Measurements from ENCODE around the gene BCL2L14.
A peak's percentile ranks its signal among the peaks of the same experiment; 100 is the strongest.

The BCL2L14 gene

GRCh38 chr12:12064596-12064995 lies 6.1 kb upstream of the BCL2L14 start:
- DNase-seq = no peak

DNA sequence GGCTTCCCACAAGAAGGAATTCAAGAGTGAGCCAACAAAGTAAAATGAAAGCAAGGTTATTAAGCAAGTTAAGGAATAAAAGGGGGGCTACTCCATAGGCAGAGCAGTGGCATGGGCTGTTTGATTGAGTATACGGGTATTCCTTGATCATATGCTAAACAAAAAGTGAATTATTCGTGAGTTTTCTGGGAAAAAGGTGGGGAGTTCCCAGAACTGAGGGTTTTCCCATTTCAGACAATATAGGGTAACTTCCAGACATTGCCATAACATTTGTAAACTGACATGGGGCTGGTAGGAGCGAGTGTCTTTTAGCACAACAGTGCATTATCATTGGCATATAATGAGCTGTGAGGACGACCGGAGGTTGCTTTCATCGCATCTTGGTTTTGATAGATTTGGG lies 2.0 kb upstream of the BCL2L14 start:
- no peak for DNase-seq

DNA sequence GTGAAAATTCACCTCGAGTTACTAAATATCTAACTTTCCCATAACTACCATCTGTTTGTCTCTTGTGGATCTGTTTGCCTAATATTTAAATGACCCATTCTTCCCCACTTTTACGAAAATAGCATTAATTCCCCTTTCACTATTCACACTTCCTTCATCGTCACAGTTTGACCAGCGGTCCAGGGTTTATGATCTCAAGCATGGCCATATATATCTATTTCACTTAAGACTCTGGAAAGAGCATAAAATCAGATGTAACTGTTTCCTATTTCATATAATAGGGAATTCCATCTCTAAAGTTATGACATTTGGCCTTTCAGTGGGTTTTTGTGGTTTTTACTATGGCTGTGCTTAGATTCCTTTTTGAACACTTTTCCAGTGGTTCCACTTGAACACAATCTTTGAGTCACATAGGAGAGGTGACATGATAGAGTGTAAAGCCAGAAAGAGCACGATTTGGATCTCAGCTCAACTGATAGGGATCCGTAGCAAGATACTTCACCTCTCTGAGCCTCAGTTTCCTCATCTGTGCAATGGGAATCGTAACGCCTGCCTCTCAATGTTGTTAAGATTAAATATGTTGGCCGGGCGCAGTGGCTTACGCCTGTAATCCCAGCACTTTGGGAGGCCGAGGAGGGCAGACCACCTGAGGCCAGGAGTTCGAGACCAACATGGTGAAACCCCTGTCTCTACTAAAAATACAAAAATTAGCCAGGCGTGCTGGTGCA lies 754 bp upstream of the BCL2L14 start:
- DNase-seq = no peak

DNA sequence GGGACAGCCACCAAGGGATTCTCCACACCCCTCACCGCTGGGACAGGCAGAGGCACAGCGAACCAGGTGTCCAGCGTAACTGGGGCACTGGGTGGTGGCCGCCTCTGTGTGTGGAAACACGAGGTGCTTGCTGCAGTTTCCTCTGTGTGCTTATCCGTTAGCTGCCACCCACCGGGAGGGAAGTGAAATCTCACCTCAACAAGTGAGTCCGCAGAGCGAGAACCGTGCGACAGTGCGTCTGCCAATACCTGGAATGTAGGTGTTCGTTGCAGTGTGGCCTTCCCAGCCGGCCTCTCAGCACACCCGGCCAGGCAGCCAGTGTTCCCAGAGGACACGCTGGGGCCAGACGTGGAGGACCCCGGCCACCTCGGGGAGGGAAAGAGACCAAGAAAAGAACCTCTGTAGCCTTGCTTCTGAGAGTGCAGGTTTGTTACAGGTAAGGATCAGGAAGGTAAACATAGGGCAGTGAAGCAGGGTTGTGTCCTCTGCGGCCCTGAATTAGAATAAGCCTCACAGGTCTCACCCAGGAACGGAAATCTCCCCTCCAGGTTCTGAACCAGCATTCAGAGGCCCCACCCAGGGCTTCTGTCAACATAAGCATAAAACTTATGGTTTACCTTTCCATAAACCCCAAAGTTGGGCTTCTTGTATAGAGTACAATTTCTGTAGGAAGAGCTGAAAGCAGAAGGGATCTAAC lies 1.5 kb downstream of the BCL2L14 start:
- DNase-seq = no peak

DNA sequence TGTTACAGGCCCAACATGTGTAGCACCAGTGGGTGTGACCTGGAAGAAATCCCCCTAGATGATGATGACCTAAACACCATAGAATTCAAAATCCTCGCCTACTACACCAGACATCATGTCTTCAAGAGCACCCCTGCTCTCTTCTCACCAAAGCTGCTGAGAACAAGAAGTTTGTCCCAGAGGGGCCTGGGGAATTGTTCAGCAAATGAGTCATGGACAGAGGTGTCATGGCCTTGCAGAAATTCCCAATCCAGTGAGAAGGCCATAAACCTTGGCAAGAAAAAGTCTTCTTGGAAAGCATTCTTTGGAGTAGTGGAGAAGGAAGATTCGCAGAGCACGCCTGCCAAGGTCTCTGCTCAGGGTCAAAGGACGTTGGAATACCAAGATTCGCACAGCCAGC lies 8.6 kb downstream of the BCL2L14 start:
- no peak for DNase-seq

DNA sequence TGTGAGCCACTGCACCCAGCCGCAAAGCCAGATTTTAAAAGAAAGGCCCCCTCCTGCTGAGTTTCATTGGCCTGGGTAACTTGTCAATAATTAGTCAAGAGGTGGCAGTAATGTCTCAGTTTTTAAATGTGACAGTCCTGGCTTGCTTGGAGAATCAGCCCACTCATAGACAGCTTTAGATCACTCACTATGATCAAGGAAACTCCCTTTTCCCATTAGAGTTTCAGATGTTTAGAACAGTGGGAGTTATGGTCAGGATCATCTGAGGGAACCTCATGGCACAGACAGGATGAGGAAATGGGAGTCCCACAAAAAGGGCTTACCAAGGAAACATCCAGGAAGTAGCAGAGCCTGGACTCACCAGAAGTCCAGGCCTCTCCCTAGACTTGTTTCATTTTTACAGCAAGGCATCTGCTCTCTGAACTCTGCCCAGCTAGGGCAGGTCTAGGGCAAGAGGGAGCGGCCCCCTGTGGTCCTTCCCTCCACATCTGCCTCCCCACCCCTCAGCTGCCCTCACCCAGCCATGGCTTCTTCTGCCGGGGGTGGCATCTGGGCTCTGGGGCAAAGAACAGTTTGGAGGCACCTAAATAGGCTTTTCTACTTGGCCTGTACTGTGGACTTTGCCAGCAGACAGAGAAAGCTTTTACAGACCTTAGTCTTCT lies 11.2 kb downstream of the BCL2L14 start:
- DNase-seq = peak; percentile 69

GRCh38 chr12:12083688-12084087 lies 12.9 kb downstream of the BCL2L14 start:
- no peak for DNase-seq

GRCh38 chr12:12086362-12086761 lies 15.6 kb downstream of the BCL2L14 start:
- no peak for DNase-seq

GRCh38 chr12:12086973-12087692 lies 16.4 kb downstream of the BCL2L14 start:
- peak; percentile 6 for DNase-seq

DNA sequence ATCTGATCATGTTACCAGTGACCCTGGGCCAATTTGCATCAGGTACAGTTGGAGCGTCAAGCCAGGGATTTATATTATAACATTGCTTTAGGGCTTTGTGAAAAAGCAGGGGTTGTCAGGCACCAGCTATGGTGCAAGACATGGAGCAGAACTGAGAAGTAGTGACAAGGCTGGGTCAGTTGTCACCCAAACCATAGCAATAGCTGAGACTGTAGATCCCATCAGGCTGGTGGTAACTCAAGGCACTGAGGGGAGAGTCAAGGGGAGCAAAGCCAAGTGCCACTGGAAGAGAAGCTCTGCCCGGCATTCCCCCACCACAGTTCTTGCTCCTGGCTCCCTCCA lies 16.9 kb downstream of the BCL2L14 start:
- DNase-seq = no peak

DNA sequence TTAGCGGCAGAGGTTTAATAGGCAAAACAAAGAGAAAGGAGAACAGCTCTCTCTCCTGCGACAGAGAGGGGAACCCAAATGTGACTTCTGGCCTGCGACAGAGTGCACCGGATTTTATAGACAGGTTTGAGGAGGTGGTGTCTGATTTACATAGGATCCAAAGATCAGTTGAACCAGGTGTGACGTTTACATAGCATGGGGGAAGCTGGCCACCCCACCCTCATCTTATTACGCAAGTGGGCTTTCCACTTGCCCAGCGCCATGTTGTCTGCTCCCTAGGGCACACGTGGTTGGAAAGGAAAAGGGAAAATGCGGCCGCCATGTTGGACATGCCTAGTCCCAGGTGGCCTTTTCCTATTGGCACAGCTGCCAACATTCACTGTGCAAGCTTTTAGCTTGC lies 17.4 kb downstream of the BCL2L14 start:
- no peak for DNase-seq

DNA sequence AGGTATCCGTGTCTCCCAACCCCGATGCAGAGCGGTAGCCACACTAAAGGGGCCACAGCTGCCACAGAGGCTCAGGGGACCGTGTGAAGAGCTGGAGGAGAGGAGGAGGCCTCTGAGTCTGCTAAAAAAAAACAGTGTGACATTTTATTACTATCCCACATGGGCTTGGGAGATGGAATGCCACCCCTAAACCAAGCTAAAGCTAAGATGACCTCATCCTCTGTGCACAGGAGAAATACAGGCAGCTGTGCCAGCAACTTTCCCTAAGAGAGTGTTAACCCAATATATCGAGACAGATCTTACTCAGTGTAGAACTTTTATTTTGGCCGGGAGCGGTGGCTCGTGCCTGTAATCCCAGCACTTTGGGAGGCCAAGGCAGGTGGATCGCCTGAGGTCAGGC lies 18.0 kb downstream of the BCL2L14 start:
- DNase-seq = no peak

DNA sequence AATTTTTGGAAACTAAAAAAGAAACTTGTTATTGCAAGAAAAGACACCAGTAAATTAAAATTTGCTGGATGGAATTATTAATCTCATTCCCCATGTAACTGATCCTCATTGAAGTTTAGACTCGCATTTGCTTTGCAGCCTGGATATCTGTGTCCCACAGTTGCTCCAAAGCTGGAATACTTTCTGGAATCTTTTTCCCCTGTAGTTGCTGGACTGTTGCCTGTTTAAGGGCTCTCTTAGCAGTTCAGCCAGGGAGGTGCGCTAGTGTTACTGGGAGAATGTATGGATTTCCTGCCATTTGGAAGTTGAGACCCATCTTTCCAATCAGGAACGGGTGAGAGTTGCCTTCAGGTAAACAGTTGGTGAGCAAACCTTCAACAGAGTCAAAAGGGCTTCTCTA lies 20.3 kb downstream of the BCL2L14 start:
- no peak for DNase-seq

GRCh38 chr12:12091977-12092663 lies 21.4 kb downstream of the BCL2L14 start:
- no peak for DNase-seq

GRCh38 chr12:12094481-12094880 lies 23.7 kb downstream of the BCL2L14 start:
- no peak for DNase-seq

DNA sequence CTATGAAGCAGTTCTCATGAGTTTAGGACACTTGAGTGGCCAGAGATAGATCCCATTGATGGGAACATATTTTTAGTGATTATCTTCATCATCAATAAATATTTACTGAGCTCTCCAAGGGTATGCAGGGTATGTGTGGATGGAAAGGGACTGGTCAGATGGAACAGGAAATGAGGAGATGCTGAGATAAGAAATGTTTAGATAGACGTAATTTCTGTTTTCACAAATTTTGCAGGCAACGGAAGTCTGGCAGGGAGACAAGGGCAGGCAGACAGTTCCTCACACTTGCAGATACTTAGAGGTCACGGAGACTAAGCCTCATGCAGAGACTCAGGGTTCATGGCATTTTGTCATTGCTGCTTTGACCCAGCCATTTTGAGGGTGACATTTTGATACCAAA lies 24.3 kb downstream of the BCL2L14 start:
- DNase-seq = no peak

- no peak for DNase-seq
Observed at GRCh38 chr12:12097891-12098690, 27.4 kb downstream of the BCL2L14 start.

DNA sequence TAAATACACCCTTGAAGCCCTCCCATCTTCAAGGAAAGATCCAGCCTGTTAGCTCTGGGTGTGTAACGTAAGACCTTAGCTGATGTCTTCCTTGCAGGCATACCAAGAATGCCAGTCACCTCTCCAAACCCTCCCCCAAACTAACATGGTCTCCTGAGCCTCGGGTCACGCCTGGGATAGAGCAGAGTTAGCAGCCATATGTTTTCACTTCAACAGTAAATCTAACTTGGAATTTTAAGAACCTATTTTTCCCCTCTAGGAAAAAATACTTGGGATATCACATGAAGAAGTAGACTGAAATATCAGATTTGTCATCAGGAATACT lies 27.9 kb downstream of the BCL2L14 start:
- no peak for DNase-seq

GRCh38 chr12:12099102-12099501 lies 28.4 kb downstream of the BCL2L14 start:
- no peak for DNase-seq

- no peak for DNase-seq
Observed at GRCh38 chr12:12107678-12108077, 36.9 kb downstream of the BCL2L14 start.

DNA sequence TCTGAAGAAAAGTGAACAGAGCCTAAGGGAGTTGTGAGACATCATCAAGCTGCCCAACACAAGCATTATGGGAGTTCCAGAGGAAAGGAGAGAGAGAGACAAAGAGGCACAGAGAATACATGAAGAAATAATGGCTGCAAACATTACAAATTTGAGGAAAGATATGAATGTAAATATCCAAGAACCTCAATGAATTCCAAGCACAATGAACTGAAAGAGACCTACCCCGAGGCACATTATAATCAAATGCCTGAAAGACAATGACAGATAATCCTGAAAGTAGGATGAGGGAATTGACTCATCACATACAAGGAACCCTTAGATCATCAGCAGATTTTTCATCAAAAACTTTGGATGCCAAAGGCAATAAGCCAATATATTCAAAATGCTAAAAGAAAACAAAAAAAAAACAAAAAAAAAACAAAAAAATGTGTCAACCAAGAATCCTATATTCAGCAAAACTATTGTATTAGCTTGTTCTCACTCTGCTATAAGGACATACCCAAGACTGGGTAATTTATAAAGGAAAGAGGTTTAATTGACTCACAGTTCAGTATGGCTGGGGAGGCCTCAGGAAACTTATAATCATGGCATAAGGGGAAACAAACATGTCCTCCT lies 37.8 kb downstream of the BCL2L14 start:
- no peak for DNase-seq

Data from midbrain (tissue), 1 donor.